Activated CD8-positive, alpha-beta T cell treated with anti-CD3 and anti-CD28 coated beads, Interleukin-2, amount 10 ng/mL, durations not matched to agents 7 days and 5 days (primary cell): Measurements from ENCODE around the gene CMC2. TPM values are rescaled to one million over a fixed set of nuclear protein-coding genes. Genes with fewer than 3 reads are reported as not detected.

Source experiments
- ATAC-seq: fragments of 150-1000 bp; cut with Tn5 transposase; one replicate; pipeline ENCODE4 v1.10.0; 2021; ENCODE audit warnings: moderate library complexity
- CTCF ChIA-PET: fragments of 350-600 bp; sonication (Branson Sonifier 250); formaldehyde crosslinking; loops from one replicate; lab custom pipeline; 2021; ENCODE audit warnings: antibody characterized with exemption; lab: Charles Lee
- POLR2A ChIA-PET: fragments of 350-600 bp; sonication (Branson Sonifier 250); formaldehyde crosslinking; loops from one replicate; lab custom pipeline; 2021; ENCODE audit warnings: antibody characterized with exemption; lab: Charles Lee
- DNase-seq: peaks from one replicate; pipeline ENCODE4 v3.0.0-alpha.2; 2020
- H3K27ac Mint-ChIP-seq: one replicate; pipeline ENCODE4 v1.8.0; 2021; ENCODE audit warnings: mild to moderate bottlenecking, mixed read lengths
- H3K27me3 Mint-ChIP-seq: one replicate; pipeline ENCODE4 v1.8.0; 2021; ENCODE audit warnings: low read depth, mixed read lengths
- H3K36me3 Mint-ChIP-seq: one replicate; pipeline ENCODE4 v1.8.0; 2021; ENCODE audit warnings: low read depth, mixed read lengths
- H3K4me1 Mint-ChIP-seq: one replicate; pipeline ENCODE4 v1.8.0; 2021; ENCODE audit warnings: low read depth, mixed read lengths
- H3K4me3 Mint-ChIP-seq: one replicate; pipeline ENCODE4 v1.8.0; 2021; ENCODE audit warnings: mild to moderate bottlenecking, mixed read lengths
- H3K9me3 Mint-ChIP-seq: one replicate; pipeline ENCODE4 v1.8.0; 2022; ENCODE audit warnings: mixed read lengths; ENCODE audit not compliant: insufficient read depth
- total RNA-seq, 2 experiments: library from RNA; stranded (reverse); gene quantifications; one replicate each; pipeline ENCODE4 v1.2.3, GENCODE V29; 2021

CMC2 gene
- total RNA-seq, 2 experiments from 2014 or later = 95.9 to 108 TPM

DNA sequence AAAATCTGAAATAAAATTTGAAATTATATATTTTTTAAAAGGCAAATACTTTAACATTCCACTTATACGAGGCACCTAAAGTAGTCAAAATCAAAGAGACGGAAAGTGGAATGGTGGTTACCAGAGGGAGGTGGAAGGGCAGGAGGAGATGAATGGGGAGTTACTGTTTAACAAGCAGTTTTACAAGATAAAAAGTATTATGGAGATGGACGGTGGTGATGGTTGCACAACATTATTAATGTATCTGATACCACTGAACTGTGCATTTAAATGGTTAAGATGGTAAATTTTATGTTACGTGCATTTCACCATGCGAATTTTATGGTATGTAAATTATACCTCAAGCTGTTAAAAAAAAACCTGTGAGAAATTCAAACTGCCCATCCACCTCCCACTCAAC lies 5.4 kb downstream of the CMC2 start:
- ChIA-PET POLR2A (no interaction called here), CTCF (interaction anchor here (0.9 to 5.4 kb wide), 2 partner anchors 27 to 35 kb away, joined by 3 to 54 read pairs; partner anchors contain the start of gene ATMIN)
- H3K27ac Mint-ChIP-seq = no peak overlapping the region
- DNase-seq (no peak), ATAC-seq (no peak)
- H3K4me3 Mint-ChIP-seq = no peak overlapping the region
- H3K27me3 Mint-ChIP-seq = no peaks in the 10 kb centered on the region
- no peaks in the 10 kb centered on the region for H3K9me3 Mint-ChIP-seq
- H3K4me1 Mint-ChIP-seq = peaks cover 61% of the 10 kb centered on the region
- peaks cover 45% of the 10 kb centered on the region for H3K36me3 Mint-ChIP-seq

- Mint-ChIP-seq H3K4me3 (no peak overlapping the region), H3K36me3 (peaks cover 45% of the 10 kb centered on the region), H3K4me1 (peaks cover 61% of the 10 kb centered on the region), H3K27ac (no peak overlapping the region), H3K27me3 (no peaks in the 10 kb centered on the region), H3K9me3 (no peaks in the 10 kb centered on the region)
- ATAC-seq = no peak
- ChIA-PET POLR2A (no interaction called here), CTCF (interaction anchor here (0.9 to 5.4 kb wide), 2 partner anchors 27 to 35 kb away, joined by 3 to 54 read pairs; partner anchors contain the start of gene ATMIN)
- DNase-seq = no peak
These were observed 5.8 kb downstream of the CMC2 start for GRCh38 chr16:81000873-81001272.

DNA sequence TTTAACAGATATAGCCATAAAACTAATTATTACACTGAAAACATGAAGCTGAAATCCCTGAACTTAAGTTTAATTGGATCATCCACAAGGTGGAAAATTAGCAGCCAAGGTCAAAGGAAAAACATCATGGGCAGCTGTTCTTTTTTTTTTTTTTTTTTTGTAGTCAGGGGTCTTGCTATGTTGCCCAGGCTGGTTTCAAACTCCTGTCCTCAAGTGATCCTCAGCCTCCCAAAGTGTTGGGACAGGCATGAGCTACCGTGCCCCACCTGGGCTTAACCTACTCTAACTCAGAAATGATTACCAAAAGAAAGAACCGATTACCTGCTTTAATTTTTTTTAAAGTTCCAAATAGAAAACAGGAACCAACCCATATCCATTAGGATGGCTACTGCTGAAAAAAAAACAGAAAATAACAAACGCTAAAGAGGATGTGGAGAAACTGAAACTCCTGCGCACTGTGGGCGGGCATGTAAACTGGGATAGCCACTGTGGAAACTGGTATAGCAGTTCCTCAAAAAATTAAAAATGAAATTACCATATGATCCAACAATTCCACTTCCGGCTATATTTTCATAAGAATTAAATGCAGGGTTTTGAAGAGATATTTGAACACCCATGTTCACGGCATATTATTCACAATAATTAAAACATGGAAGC lies 8.6 kb downstream of the CMC2 start:
- peaks cover 52% of the 10 kb centered on the region for H3K4me1 Mint-ChIP-seq
- no peak for DNase-seq
- ATAC-seq = no peak
- peak overlapping the region; percentile 76 for H3K4me3 Mint-ChIP-seq
- POLR2A ChIA-PET = interaction anchor here (0.8 to 2.5 kb wide), 2 partner anchors 9 to 79 kb away, joined by 3 to 17 read pairs; partner anchors contain the start of genes C16orf46, CENPN and CMC2
- H3K27ac Mint-ChIP-seq = peak overlapping the region; percentile 25
- H3K9me3 Mint-ChIP-seq = no peaks in the 10 kb centered on the region
- peaks cover 66% of the 10 kb centered on the region for H3K36me3 Mint-ChIP-seq
- no peaks in the 10 kb centered on the region for H3K27me3 Mint-ChIP-seq
- CTCF ChIA-PET = interaction anchor here (1.0 to 2.4 kb wide), 4 partner anchors 10 to 78 kb away, joined by 3 to 10 read pairs (median 5); partner anchors contain the start of gene ATMIN

DNA sequence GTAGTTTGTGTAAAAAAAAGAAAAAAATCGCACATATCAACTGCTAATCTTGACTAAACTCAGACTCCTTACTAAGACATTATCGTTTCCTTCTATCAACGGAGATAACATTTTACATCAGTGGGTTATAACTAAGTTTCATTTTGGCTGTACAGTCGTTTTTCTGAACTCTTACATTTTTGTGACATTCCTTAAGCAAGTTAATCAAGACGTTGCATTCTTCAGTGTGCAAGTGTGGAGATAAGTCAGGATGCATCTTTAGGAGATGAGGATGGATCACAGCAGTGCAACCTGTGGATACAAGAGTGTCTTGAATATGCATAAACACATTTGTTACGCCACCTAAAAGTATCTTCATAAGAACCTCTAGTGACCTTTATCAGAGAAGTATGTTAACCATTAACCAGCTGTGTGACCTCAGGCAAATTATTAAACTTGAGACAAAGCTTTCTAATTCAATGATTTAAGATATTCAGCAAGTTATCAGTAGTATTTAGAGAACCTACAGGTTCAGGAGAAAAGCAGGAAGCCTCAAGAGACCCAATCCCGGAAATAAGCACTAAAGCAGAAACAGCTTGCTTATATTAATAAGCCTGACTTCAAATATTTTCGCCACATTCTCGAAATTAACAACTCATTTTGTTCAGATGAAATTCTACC lies 9.4 kb downstream of the CMC2 start:
- H3K27me3 Mint-ChIP-seq = no peaks in the 10 kb centered on the region
- CTCF ChIA-PET = interaction anchor here (1.0 to 2.4 kb wide), 4 partner anchors 9 to 79 kb away, joined by 3 to 10 read pairs (median 5); partner anchors contain the start of gene ATMIN
- peaks cover 64% of the 10 kb centered on the region for H3K36me3 Mint-ChIP-seq
- peak; percentile 65 for ATAC-seq
- no peak for DNase-seq
- peaks cover 48% of the 10 kb centered on the region for H3K4me1 Mint-ChIP-seq
- peak overlapping the region; percentile 76 for H3K4me3 Mint-ChIP-seq
- POLR2A ChIA-PET = interaction anchor here (0.8 to 2.5 kb wide), 3 partner anchors 10 to 341 kb away, joined by 3 to 17 read pairs (median 4); partner anchors contain the start of genes C16orf46, CENPN and CMC2
- no peaks in the 10 kb centered on the region for H3K9me3 Mint-ChIP-seq
- H3K27ac Mint-ChIP-seq = peak overlapping the region; percentile 92

DNA sequence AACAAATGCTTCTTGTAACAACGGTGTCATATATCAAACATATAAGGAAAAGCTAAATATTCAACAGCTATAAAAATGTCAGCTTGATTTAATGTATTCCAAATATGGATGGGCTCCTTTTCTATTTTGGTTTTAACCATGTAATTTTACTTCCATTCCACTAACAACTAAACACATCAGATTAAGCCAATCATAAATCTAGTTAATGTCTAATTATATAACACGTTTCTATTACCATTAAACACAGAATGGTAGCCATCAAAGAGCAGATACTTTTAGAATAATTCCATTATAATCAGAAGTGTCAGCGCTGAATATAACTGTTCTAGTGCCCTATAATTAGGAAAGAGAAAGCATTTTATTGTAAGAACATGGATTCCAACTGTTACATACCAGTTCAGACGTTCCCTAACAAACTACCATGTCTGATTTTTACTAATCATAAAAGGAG lies 10.0 kb downstream of the CMC2 start:
- Mint-ChIP-seq H3K9me3 (no peaks in the 10 kb centered on the region), H3K27ac (peak overlapping the region; percentile 92), H3K4me1 (peaks cover 46% of the 10 kb centered on the region), H3K36me3 (peaks cover 59% of the 10 kb centered on the region), H3K4me3 (peak overlapping the region; percentile 76), H3K27me3 (no peaks in the 10 kb centered on the region)
- POLR2A ChIA-PET = interaction anchor here (0.6 to 2.5 kb wide), 3 partner anchors 11 to 340 kb away, joined by 3 to 17 read pairs (median 4); partner anchors contain the start of genes CENPN and CMC2
- ATAC-seq = no peak
- no peak for DNase-seq
- CTCF ChIA-PET = interaction anchor here (0.7 to 2.4 kb wide), 3 partner anchors 12 to 79 kb away, joined by 3 to 10 read pairs (median 3); no protein-coding TSS in a partner anchor

GRCh38 chr16:80994451-80994850 lies 12.2 kb downstream of the CMC2 start:
- CTCF ChIA-PET = interaction anchor here (1.4 to 3.2 kb wide), 2 partner anchors 9 to 41 kb away, joined by 6 to 25 read pairs; partner anchors contain the start of gene ATMIN
- H3K36me3 Mint-ChIP-seq = peaks cover 56% of the 10 kb centered on the region
- H3K4me1 Mint-ChIP-seq = peaks cover 39% of the 10 kb centered on the region
- ATAC-seq (no peak), DNase-seq (no peak)
- no peak overlapping the region for H3K27ac Mint-ChIP-seq
- H3K9me3 Mint-ChIP-seq = no peaks in the 10 kb centered on the region
- POLR2A ChIA-PET = no interaction called here
- H3K27me3 Mint-ChIP-seq = no peaks in the 10 kb centered on the region
- H3K4me3 Mint-ChIP-seq = no peak overlapping the region

DNA sequence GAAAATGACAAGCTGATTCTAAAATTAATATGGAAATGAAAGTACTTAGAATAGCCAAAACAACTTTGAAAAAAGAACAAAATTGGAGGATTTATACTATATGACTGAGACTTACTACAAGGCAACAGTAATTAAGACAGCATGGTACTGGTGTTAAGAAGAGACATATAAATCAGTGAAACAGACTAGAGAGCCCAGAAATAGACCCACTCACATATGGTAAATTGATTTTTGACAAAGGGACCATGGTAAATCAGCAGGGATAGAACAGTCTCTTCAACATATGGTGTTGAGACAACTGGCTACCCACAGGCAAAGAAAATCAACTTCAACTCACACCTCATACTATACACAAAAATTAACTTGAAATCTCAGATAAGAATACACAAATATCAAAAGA lies 12.9 kb downstream of the CMC2 start:
- ATAC-seq = no peak
- POLR2A ChIA-PET = no interaction called here
- Mint-ChIP-seq H3K27ac (no peak overlapping the region), H3K36me3 (peaks cover 50% of the 10 kb centered on the region), H3K9me3 (no peaks in the 10 kb centered on the region), H3K4me3 (no peak overlapping the region), H3K4me1 (peaks cover 33% of the 10 kb centered on the region), H3K27me3 (no peaks in the 10 kb centered on the region)
- CTCF ChIA-PET = interaction anchor here (1.4 to 3.2 kb wide), 3 partner anchors 10 to 42 kb away, joined by 5 to 25 read pairs (median 6); partner anchors contain the start of gene ATMIN
- DNase-seq = no peak

- POLR2A ChIA-PET = no interaction called here
- Mint-ChIP-seq H3K36me3 (peaks cover 45% of the 10 kb centered on the region), H3K4me1 (peaks cover 28% of the 10 kb centered on the region), H3K4me3 (no peak overlapping the region), H3K9me3 (no peaks in the 10 kb centered on the region), H3K27me3 (no peaks in the 10 kb centered on the region), H3K27ac (no peak overlapping the region)
- CTCF ChIA-PET = interaction anchor here (1.4 to 3.2 kb wide), 3 partner anchors 11 to 42 kb away, joined by 5 to 25 read pairs (median 6); partner anchors contain the start of gene ATMIN
- ATAC-seq (no peak), DNase-seq (no peak)
These were observed 13.4 kb downstream of the CMC2 start for GRCh38 chr16:80993307-80993706.

DNA sequence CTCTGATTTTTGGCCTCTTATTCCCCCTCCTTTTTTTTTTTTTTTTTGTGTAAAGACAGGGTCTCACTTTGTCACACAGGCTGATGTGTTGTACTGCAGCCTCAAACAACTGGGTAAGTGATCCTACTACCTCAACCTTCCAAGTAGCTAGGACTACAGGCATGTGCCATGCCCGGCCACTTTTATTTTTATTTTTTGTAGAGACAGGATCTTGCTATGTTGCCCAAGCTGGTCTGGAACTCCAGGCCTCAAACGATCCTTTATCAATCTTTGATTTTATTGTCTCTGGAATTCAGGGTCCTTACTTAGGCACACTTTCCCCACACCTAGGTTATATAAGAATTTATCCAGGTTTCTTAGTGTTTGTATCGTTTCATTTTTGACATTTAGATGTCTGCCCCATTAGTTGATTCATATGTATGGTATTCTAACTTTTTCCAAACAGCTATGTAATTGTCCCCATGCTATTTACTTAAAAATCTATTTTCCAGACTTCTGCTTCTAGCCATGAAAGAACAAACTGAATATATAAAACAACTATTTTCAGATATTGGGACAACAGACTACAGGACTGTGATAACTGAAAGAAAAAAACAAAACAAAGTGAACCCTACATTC lies 13.9 kb downstream of the CMC2 start:
- no peak for DNase-seq
- no peak overlapping the region for H3K27ac Mint-ChIP-seq
- POLR2A ChIA-PET = no interaction called here
- peaks cover 45% of the 10 kb centered on the region for H3K36me3 Mint-ChIP-seq
- H3K27me3 Mint-ChIP-seq = no peaks in the 10 kb centered on the region
- H3K4me1 Mint-ChIP-seq = peaks cover 23% of the 10 kb centered on the region
- CTCF ChIA-PET = interaction anchor here (1.6 to 3.2 kb wide), 2 partner anchors 11 to 18 kb away, joined by 5 to 25 read pairs; no protein-coding TSS in a partner anchor
- no peaks in the 10 kb centered on the region for H3K9me3 Mint-ChIP-seq
- no peak for ATAC-seq
- H3K4me3 Mint-ChIP-seq = no peak overlapping the region

DNA sequence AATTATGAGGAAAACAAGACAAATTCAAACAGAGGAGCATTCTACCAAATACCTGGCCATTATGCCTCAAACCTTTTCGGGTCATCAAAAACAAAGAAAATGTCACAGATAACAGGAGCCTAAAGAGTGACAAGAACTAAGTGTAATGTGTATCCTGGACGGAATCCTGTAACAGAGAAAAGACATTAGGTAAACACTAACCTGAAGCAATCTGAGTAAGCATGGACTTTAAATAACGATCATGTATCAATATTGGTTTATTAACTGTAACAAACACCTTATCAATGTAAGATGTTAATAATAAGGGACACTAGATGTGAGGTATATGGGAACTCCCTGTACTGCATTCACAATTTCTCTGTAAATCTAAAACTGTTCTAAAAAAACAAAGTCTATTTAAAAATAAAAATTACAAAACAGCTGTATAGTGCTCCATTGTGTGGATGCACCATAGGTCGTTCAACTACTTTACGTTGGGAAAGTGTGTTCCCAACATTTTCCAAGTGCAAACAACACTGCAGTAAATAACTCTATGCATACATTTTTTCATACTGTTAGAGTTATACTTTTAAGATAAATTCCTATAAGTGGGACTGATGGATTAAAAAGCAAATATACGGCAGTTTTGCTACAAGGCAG lies 14.8 kb downstream of the CMC2 start:
- ChIA-PET POLR2A (no interaction called here), CTCF (interaction anchor here (1.3 to 3.2 kb wide), 3 partner anchors 12 to 17 kb away, joined by 5 to 25 read pairs (median 8); no protein-coding TSS in a partner anchor)
- ATAC-seq (no peak), DNase-seq (no peak)
- no peak overlapping the region for H3K4me3 Mint-ChIP-seq
- H3K27me3 Mint-ChIP-seq = no peaks in the 10 kb centered on the region
- H3K9me3 Mint-ChIP-seq = no peaks in the 10 kb centered on the region
- peaks cover 49% of the 10 kb centered on the region for H3K36me3 Mint-ChIP-seq
- no peak overlapping the region for H3K27ac Mint-ChIP-seq
- H3K4me1 Mint-ChIP-seq = peaks cover 16% of the 10 kb centered on the region
